ENCODE results near the gene LRRC55.

DNA sequence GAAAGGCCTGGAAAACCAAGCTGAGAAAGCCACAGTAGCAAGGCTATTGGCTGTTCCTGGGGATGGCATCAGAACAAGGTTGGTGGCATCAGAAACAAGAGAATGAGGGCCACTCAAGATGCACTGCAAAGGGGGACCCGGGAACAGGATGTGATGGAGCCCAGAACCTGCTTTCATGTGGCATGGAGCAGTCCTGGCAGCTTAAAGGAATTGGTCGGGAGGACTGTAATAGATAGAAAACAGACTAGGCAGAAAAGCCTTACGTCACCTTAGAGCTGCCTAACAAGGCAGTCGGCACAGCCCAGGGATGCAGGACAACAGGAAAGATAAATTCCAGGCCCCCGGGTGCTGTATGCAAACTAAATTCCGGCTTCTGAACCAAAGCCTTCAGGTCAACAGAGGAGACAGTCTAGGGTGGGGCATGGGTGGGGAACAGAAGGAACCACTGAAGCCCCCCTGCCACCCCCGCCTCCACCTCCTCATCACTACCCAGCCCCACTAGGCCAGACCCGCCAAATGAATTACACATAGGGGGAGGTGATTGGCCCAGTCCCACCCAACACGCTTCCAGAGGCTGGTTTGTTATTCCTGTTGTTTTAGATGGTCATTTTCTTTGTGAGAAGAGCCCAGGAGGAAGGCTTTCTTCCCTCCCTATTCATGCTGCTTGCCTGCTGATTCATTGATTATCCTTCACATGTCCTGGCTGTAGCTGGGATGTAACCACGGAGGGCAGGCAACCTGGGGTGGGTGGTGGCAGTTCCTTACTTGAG, 25.7 kb upstream of the LRRC55 start:
- no peak for TF ChIP-seq ZNF121 (tag by site-specific recombination; IDR thresholded peaks at IDR 0.05)
- no peak for TF ChIP-seq ZNF391 (tag by site-specific recombination; IDR thresholded peaks at IDR 0.05; ENCODE audit: borderline replicate concordance, low read depth)
- TF ChIP-seq, protein P1, sequence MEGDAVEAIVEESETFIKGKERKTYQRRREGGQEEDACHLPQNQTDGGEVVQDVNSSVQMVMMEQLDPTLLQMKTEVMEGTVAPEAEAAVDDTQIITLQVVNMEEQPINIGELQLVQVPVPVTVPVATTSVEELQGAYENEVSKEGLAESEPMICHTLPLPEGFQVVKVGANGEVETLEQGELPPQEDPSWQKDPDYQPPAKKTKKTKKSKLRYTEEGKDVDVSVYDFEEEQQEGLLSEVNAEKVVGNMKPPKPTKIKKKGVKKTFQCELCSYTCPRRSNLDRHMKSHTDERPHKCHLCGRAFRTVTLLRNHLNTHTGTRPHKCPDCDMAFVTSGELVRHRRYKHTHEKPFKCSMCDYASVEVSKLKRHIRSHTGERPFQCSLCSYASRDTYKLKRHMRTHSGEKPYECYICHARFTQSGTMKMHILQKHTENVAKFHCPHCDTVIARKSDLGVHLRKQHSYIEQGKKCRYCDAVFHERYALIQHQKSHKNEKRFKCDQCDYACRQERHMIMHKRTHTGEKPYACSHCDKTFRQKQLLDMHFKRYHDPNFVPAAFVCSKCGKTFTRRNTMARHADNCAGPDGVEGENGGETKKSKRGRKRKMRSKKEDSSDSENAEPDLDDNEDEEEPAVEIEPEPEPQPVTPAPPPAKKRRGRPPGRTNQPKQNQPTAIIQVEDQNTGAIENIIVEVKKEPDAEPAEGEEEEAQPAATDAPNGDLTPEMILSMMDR (tag by site-specific recombination; IDR thresholded peaks at IDR 0.05) = no peak
- no peak for TF ChIP-seq ZBTB8A (tag by site-specific recombination; IDR thresholded peaks at IDR 0.05)
- no peak for TF ChIP-seq ZNF473 (tag by site-specific recombination; IDR thresholded peaks at IDR 0.05)
- TF ChIP-seq, protein P2, sequence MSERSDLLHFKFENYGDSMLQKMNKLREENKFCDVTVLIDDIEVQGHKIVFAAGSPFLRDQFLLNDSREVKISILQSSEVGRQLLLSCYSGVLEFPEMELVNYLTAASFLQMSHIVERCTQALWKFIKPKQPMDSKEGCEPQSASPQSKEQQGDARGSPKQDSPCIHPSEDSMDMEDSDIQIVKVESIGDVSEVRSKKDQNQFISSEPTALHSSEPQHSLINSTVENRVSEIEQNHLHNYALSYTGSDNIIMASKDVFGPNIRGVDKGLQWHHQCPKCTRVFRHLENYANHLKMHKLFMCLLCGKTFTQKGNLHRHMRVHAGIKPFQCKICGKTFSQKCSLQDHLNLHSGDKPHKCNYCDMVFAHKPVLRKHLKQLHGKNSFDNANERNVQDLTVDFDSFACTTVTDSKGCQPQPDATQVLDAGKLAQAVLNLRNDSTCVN (tag by site-specific recombination; optimal IDR thresholded peaks at IDR 0.05) = no peak
- no peak for TF ChIP-seq ZNF133 (tag by site-specific recombination; IDR thresholded peaks at IDR 0.05)
- TF ChIP-seq MZF1 (tag by site-specific recombination; IDR thresholded peaks at IDR 0.05; ENCODE audit: borderline replicate concordance) = no peak
- no peak for TF ChIP-seq ZNF423 (tag by site-specific recombination; IDR thresholded peaks at IDR 0.05)
- TF ChIP-seq, protein P3, sequence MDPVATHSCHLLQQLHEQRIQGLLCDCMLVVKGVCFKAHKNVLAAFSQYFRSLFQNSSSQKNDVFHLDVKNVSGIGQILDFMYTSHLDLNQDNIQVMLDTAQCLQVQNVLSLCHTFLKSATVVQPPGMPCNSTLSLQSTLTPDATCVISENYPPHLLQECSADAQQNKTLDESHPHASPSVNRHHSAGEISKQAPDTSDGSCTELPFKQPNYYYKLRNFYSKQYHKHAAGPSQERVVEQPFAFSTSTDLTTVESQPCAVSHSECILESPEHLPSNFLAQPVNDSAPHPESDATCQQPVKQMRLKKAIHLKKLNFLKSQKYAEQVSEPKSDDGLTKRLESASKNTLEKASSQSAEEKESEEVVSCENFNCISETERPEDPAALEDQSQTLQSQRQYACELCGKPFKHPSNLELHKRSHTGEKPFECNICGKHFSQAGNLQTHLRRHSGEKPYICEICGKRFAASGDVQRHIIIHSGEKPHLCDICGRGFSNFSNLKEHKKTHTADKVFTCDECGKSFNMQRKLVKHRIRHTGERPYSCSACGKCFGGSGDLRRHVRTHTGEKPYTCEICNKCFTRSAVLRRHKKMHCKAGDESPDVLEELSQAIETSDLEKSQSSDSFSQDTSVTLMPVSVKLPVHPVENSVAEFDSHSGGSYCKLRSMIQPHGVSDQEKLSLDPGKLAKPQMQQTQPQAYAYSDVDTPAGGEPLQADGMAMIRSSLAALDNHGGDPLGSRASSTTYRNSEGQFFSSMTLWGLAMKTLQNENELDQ (tag by site-specific recombination; IDR thresholded peaks at IDR 0.05; ENCODE audit: low read depth) = no peak
- no peak for TF ChIP-seq ZNF23 (tag by site-specific recombination; IDR thresholded peaks at IDR 0.05; ENCODE audit: borderline replicate concordance)
